BLaER1 treated with 17β-estradiol and CSF1 and Interleukin-3, amounts not matched to agents 10 nM and 100 nM (cell line): ENCODE measurements around the gene PGA3.
"Not testable (repeated sequence)": the region's sequence is repeated elsewhere in the genome, so short reads cannot be mapped to it uniquely, and the experiment has no call there.

Experiments used
- H3K27ac ChIP-seq, 11 experiments: shearing (Covaris generic); formaldehyde crosslinking; 2 replicates each; pipeline ENCODE4 v1.8.1; 2022
- H3K27me3 ChIP-seq, 11 experiments: shearing (Covaris generic); formaldehyde crosslinking; 2 replicates each; pipeline ENCODE4 v1.8.1; 2022
- H3K36me3 ChIP-seq, 11 experiments: shearing (Covaris generic); formaldehyde crosslinking; 2 replicates each; pipeline ENCODE4 v1.8.1; 2022
- H3K4me1 ChIP-seq, 10 experiments: shearing (Covaris generic); formaldehyde crosslinking; 2 replicates each; pipeline ENCODE4 v1.8.1; 2022
- H3K4me2 ChIP-seq, 11 experiments: shearing (Covaris generic); formaldehyde crosslinking; 2 replicates each; pipeline ENCODE4 v1.8.1; 2022
- H3K4me3 ChIP-seq, 10 experiments: shearing (Covaris generic); formaldehyde crosslinking; 2 replicates each; pipeline ENCODE4 v1.8.1; 2022
- H3K9ac ChIP-seq, 11 experiments: shearing (Covaris generic); formaldehyde crosslinking; 2 replicates each; pipeline ENCODE4 v1.8.1; 2022
- H3K9me3 ChIP-seq, 11 experiments: shearing (Covaris generic); formaldehyde crosslinking; replicated peaks in 1 of 11; 2 replicates each; pipeline ENCODE4 v1.8.1; 2022
- H4K20me1 ChIP-seq, 11 experiments: shearing (Covaris generic); formaldehyde crosslinking; 2 replicates each; pipeline ENCODE4 v1.8.1; 2022

Gene PGA3

GRCh38 chr11:61218306-61218705 lies 15.0 kb downstream of the PGA3 start:
- not testable (repeated sequence) for H3K9me3 ChIP-seq, H3K4me3 ChIP-seq, H3K27me3 ChIP-seq, H3K4me2 ChIP-seq, H4K20me1 ChIP-seq, H3K36me3 ChIP-seq, H3K9ac ChIP-seq, H3K4me1 ChIP-seq, H3K27ac ChIP-seq

- H3K27ac ChIP-seq, H3K27me3 ChIP-seq, H3K4me3 ChIP-seq, H3K4me2 ChIP-seq, H3K9ac ChIP-seq, H3K9me3 ChIP-seq, H3K4me1 ChIP-seq, H3K36me3 ChIP-seq, H4K20me1 ChIP-seq: not testable (repeated sequence)
Measured at GRCh38 chr11:61219016-61219415, 15.7 kb downstream of the PGA3 start.

- not testable (repeated sequence) for H3K9me3 ChIP-seq, H3K36me3 ChIP-seq, H3K4me2 ChIP-seq, H3K27ac ChIP-seq, H3K4me1 ChIP-seq, H3K9ac ChIP-seq, H4K20me1 ChIP-seq, H3K27me3 ChIP-seq, H3K4me3 ChIP-seq
Measured at GRCh38 chr11:61222047-61222446, 18.7 kb downstream of the PGA3 start, which contains the start of gene PGA4. Gene PGA4 (plus strand): TSS chr11:61222347. CDS start chr11:61222401, 54 bp downstream.

GRCh38 chr11:61222692-61223091 lies 19.4 kb downstream of the PGA3 start:
- H3K9me3 ChIP-seq, H3K36me3 ChIP-seq, H3K9ac ChIP-seq, H3K27me3 ChIP-seq, H3K27ac ChIP-seq, H4K20me1 ChIP-seq, H3K4me2 ChIP-seq, H3K4me3 ChIP-seq, H3K4me1 ChIP-seq: not testable (repeated sequence)

GRCh38 chr11:61226457-61227137 lies 23.3 kb downstream of the PGA3 start:
- H3K36me3 ChIP-seq, H3K27ac ChIP-seq, H4K20me1 ChIP-seq, H3K9ac ChIP-seq, H3K27me3 ChIP-seq, H3K4me3 ChIP-seq, H3K4me1 ChIP-seq, H3K9me3 ChIP-seq, H3K4me2 ChIP-seq: not testable (repeated sequence)

GRCh38 chr11:61229458-61229857 lies 26.1 kb downstream of the PGA3 start:
- H3K36me3 ChIP-seq, H3K27me3 ChIP-seq: not testable (repeated sequence)

GRCh38 chr11:61231033-61231432 lies 27.7 kb downstream of the PGA3 start:
- not testable (repeated sequence) for H3K9me3 ChIP-seq, H3K4me3 ChIP-seq, H3K9ac ChIP-seq, H3K27ac ChIP-seq, H3K36me3 ChIP-seq, H4K20me1 ChIP-seq, H3K4me2 ChIP-seq, H3K4me1 ChIP-seq, H3K27me3 ChIP-seq

More at GRCh38 chr11:61229458-61229857, 26.1 kb downstream of the PGA3 start:
- H3K4me2 ChIP-seq, H3K9me3 ChIP-seq, H3K27ac ChIP-seq, H3K4me1 ChIP-seq, H3K9ac ChIP-seq, H3K4me3 ChIP-seq, H4K20me1 ChIP-seq: not testable (repeated sequence)

- H3K36me3 ChIP-seq, H4K20me1 ChIP-seq, H3K9me3 ChIP-seq, H3K4me3 ChIP-seq, H3K27ac ChIP-seq, H3K4me2 ChIP-seq, H3K27me3 ChIP-seq, H3K9ac ChIP-seq, H3K4me1 ChIP-seq: not testable (repeated sequence)
Measured at GRCh38 chr11:61231585-61231984, 28.3 kb downstream of the PGA3 start.

- H3K27me3 ChIP-seq, H4K20me1 ChIP-seq, H3K36me3 ChIP-seq, H3K4me3 ChIP-seq, H3K9me3 ChIP-seq, H3K4me1 ChIP-seq, H3K9ac ChIP-seq, H3K27ac ChIP-seq, H3K4me2 ChIP-seq: not testable (repeated sequence)
Measured at GRCh38 chr11:61232548-61233145, 29.3 kb downstream of the PGA3 start.

GRCh38 chr11:61237130-61237529 lies 33.8 kb downstream of the PGA3 start:
- H3K36me3 ChIP-seq, H3K9ac ChIP-seq, H3K4me2 ChIP-seq, H3K27ac ChIP-seq, H3K27me3 ChIP-seq, H3K4me1 ChIP-seq, H3K9me3 ChIP-seq, H3K4me3 ChIP-seq, H4K20me1 ChIP-seq: not testable (repeated sequence)

GRCh38 chr11:61240288-61240687 lies 37.0 kb downstream of the PGA3 start:
- peak overlapping the region in 10 of 11 experiments; percentile 21 to 82 (median 37); a peak in 12 of 22 replicates for H3K4me2 ChIP-seq
- H3K4me3 ChIP-seq, H4K20me1 ChIP-seq, H3K4me1 ChIP-seq, H3K27me3 ChIP-seq, H3K9me3 ChIP-seq, H3K27ac ChIP-seq, H3K36me3 ChIP-seq: not testable (repeated sequence)
- 0 out of 22 replicates have a peak overlapping the region, but pooled peaks of 1 of the 11 experiments have one; percentile 38 for H3K9ac ChIP-seq

- not testable (repeated sequence) for H3K36me3 ChIP-seq, H3K4me1 ChIP-seq, H3K4me3 ChIP-seq, H4K20me1 ChIP-seq, H3K27me3 ChIP-seq, H3K27ac ChIP-seq, H3K9me3 ChIP-seq
- Histone ChIP-seq H3K9ac (0 out of 22 replicates have a peak within 1 kb of the TSS, but pooled peaks of 1 of the 11 experiments have one; percentile 38), H3K4me2 (peak within 1 kb of the TSS in 10 of 11 experiments; percentile 21 to 82 (median 37); a peak in 12 of 22 replicates)
Measured at GRCh38 chr11:61240875-61241274, 37.6 kb downstream of the PGA3 start, which contains the start of gene PGA5. Gene PGA5 (plus strand): TSS chr11:61241175. CDS start chr11:61241227, 52 bp downstream.

- not testable (repeated sequence) for H3K4me3 ChIP-seq, H3K4me2 ChIP-seq, H4K20me1 ChIP-seq, H3K27me3 ChIP-seq, H3K36me3 ChIP-seq, H3K9me3 ChIP-seq, H3K9ac ChIP-seq, H3K27ac ChIP-seq, H3K4me1 ChIP-seq
Measured at GRCh38 chr11:61241526-61241925, 38.2 kb downstream of the PGA3 start.

- H3K4me1 ChIP-seq, H3K9ac ChIP-seq, H3K36me3 ChIP-seq, H3K9me3 ChIP-seq, H3K27ac ChIP-seq, H3K27me3 ChIP-seq, H3K4me2 ChIP-seq, H4K20me1 ChIP-seq, H3K4me3 ChIP-seq: not testable (repeated sequence)
Measured at GRCh38 chr11:61245284-61245964, 42.1 kb downstream of the PGA3 start.
